Right lobe of liver (tissue), 6 donors: Measurements from ENCODE around the gene DDX49. TPM values are rescaled to one million over a fixed set of nuclear protein-coding genes. Genes with fewer than 3 reads are reported as not detected.
"Not testable (repeated sequence)": the region's sequence is repeated elsewhere in the genome, so short reads cannot be mapped to it uniquely, and the experiment has no call there.

ENCODE experiments used
- ATAC-seq, 4 donors: fragments of 200-7000 bp; cut with Tn5 transposase; one replicate each; pipeline ENCODE4 v1.9.1; 2020; ENCODE audit warnings: mild to moderate bottlenecking in 4 of 4, moderate library complexity in 4 of 4
- DNase-seq, 3 donors: peaks; one replicate each; pipeline ENCODE4 v3.0.0-alpha.2; 2020
- H3K27ac ChIP-seq, 3 donors: fragments of 200-600 bp; one replicate each; pipeline ENCODE4 v1.8.0; 2022
- H3K27me3 ChIP-seq, 2 donors: fragments of 200-600 bp; one replicate each; pipeline ENCODE4 v1.8.0; 2022
- H3K36me3 ChIP-seq, 4 donors: fragments of 200-600 bp; sonication (generic) in 1 of 4; one replicate each; pipeline versions ENCODE4 v1.5.1 to v1.8.0; 2017 to 2022; ENCODE audit warnings: control low read depth in 1 of 4
- H3K4me1 ChIP-seq, 4 donors: fragments of 200-600 bp; sonication (generic) in 1 of 4; one replicate each; pipeline versions ENCODE4 v1.5.1 to v1.8.0; 2017 to 2022; ENCODE audit warnings: control low read depth in 1 of 4
- H3K4me3 ChIP-seq, 3 donors: fragments of 200-600 bp; one replicate each; pipeline ENCODE4 v1.8.0; 2022
- H3K9me3 ChIP-seq, 4 donors: fragments of 200-600 bp; sonication (generic) in 1 of 4; one replicate each; pipeline versions ENCODE4 v1.5.1 to v1.8.0; 2017 to 2022; ENCODE audit warnings: control low read depth in 1 of 4
- POLR2A ChIP-seq: fragments of 450-650 bp; IDR thresholded peaks from one replicate; pipeline ENCODE4 v1.6.1; 2017; ENCODE audit warnings: antibody characterized with exemption, mild to moderate bottlenecking
- WGBS: methylation state at CpG from one replicate; pipeline ENCODE4 v1.1.6; 2018; ENCODE audit warnings: low coverage, low lambda C conversion rate; ENCODE audit not compliant: insufficient coverage; ENCODE audit errors: missing lambda C conversion rate; 5-methylcytosine and 5-hydroxymethylcytosine counted together
- intact Hi-C, 2 donors: fragments of 100-400 bp; cut with DNase I; formaldehyde crosslinking; loops; one replicate each; pipeline versions ENCODE4 v1.11.2 to v1.14.1; 2022
- total RNA-seq, 6 experiments: library from RNA; depleted of rRNA in 2 of 6; stranded (reverse); fragments of >200 nt in 2 of 6; fragmentation: NEBNext Ultra II Directional in 3 of 6; extraction: Animal tissue kit (Norgen Biotek cat#: 25700) in 3 of 6; gene quantifications; one replicate each; pipeline versions ENCODE4 v1.1.0 to v1.2.4, GENCODE V29; 2016 to 2023
- TF ChIP-seq, protein P1 (sequence below), 4 donors: fragments of 200-600 bp in 3 of 4; fragments of 450-650 bp in 1 of 4; IDR thresholded peaks; one replicate each; pipeline versions ENCODE4 v1.5.1 to v1.8.0; 2016 to 2022; ENCODE audit warnings: antibody characterized with exemption in 4 of 4, mild to moderate bottlenecking in 2 of 4
- donor health status: DM: no; HTN: yes; CAD: no.
- donor health status: DM: no; HTN: no; CAD: no.
- donor health status: DM: no; HTN: no; CAD: no.
- donor health status: DM: no; HTN: yes; CAD: no.
- donor health status: DM: no; HTN: yes; CAD: no.

The DDX49 gene
- total RNA-seq, 6 experiments from 2014 or later, result 15.8 to 37.9 (median 18.5) TPM

GRCh38 chr19:18948976-18949356, 29.5 kb downstream of the DDX49 start:
- no peaks in the 10 kb centered on the region for H3K36me3 ChIP-seq
- DNase-seq, result no peak
- no peaks in the 10 kb centered on the region for H3K4me1 ChIP-seq
- no peak overlapping the region for H3K27ac ChIP-seq
- H3K4me3 ChIP-seq, result no peak overlapping the region
- no peaks in the 10 kb centered on the region for H3K27me3 ChIP-seq
- ATAC-seq, result no peak
- H3K9me3 ChIP-seq, result no peaks in the 10 kb centered on the region
- 80% methylated on average over 1 of the region's 5 CpGs for WGBS
- intact Hi-C loops, result no loop called here
- TF ChIP-seq, protein P1, sequence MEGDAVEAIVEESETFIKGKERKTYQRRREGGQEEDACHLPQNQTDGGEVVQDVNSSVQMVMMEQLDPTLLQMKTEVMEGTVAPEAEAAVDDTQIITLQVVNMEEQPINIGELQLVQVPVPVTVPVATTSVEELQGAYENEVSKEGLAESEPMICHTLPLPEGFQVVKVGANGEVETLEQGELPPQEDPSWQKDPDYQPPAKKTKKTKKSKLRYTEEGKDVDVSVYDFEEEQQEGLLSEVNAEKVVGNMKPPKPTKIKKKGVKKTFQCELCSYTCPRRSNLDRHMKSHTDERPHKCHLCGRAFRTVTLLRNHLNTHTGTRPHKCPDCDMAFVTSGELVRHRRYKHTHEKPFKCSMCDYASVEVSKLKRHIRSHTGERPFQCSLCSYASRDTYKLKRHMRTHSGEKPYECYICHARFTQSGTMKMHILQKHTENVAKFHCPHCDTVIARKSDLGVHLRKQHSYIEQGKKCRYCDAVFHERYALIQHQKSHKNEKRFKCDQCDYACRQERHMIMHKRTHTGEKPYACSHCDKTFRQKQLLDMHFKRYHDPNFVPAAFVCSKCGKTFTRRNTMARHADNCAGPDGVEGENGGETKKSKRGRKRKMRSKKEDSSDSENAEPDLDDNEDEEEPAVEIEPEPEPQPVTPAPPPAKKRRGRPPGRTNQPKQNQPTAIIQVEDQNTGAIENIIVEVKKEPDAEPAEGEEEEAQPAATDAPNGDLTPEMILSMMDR (IDR thresholded peaks at IDR 0.05), result no peak
- TF ChIP-seq POLR2A, result no peak

GRCh38 chr19:18949858-18950257, 30.3 kb downstream of the DDX49 start:
- H3K27me3 ChIP-seq, result no peaks in the 10 kb centered on the region
- intact Hi-C loops, result no loop called here

GRCh38 chr19:18951721-18952281, 32.3 kb downstream of the DDX49 start:
- intact Hi-C loops, result no loop called here
- ATAC-seq, result no peak
- Histone ChIP-seq H3K27me3 (no peaks in the 10 kb centered on the region), H3K27ac (no peak overlapping the region), H3K36me3 (no peaks in the 10 kb centered on the region), H3K4me1 (no peaks in the 10 kb centered on the region), H3K9me3 (no peaks in the 10 kb centered on the region), H3K4me3 (no peak overlapping the region)
- TF ChIP-seq, protein P1 (IDR thresholded peaks at IDR 0.05), result no peak
- no peak for TF ChIP-seq POLR2A
- WGBS, result 93% methylated on average over 5 of the region's 7 CpGs
- no peak for DNase-seq

More at GRCh38 chr19:18949858-18950257, 30.3 kb downstream of the DDX49 start:
- no peak for DNase-seq
- no peak for ATAC-seq
- Histone ChIP-seq H3K36me3 (no peaks in the 10 kb centered on the region), H3K9me3 (no peaks in the 10 kb centered on the region), H3K4me1 (no peaks in the 10 kb centered on the region), H3K27ac (no peak overlapping the region), H3K4me3 (no peak overlapping the region)
- no peak for TF ChIP-seq POLR2A
- TF ChIP-seq, protein P1 (IDR thresholded peaks at IDR 0.05), result no peak
- 67% methylated on average over 2 of the region's 3 CpGs for WGBS

DNA sequence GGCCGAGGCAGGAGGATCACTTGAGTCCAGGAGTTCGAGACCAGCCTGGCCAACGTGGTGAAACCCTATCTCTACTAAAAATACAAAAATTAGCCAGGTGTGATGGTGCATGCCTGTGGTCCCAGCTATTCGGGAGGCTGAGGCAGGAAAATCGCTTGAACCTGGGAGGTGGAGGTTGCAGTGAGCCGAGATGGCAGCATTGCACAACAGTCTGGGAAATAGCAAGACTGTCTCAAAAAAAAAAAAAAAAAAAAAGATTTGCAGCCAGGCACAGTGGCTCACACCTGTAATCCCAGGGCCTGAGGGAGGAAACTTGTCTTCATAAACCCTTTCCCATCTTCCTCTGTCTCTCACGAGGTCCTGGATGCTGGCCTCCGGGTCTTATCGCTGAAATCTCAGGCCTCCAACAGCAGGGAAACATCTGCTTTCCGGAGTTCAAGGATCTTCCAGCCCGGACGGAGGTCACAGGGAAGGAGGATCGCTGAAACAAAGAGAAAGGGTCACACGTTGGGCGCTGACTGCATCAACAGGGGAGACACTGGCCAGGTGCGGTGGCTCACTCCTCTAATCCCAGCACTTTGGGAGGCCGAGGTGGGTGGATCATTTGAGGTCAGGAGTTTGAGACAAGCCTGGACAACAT, 33.0 kb downstream of the DDX49 start:
- H3K4me1 ChIP-seq, H3K9me3 ChIP-seq, DNase-seq, H3K36me3 ChIP-seq, intact Hi-C loops, H3K27me3 ChIP-seq, H3K4me3 ChIP-seq, H3K27ac ChIP-seq: not testable (repeated sequence)
- peak in 1 of 4 donors; percentile 36 for ATAC-seq
- WGBS, result 43% methylated on average over 15 of the region's 17 CpGs

- intact Hi-C loops, result no loop called here
- Histone ChIP-seq H3K27ac (no peak overlapping the region), H3K4me3 (no peak overlapping the region), H3K27me3 (no peaks in the 10 kb centered on the region), H3K4me1 (no peaks in the 10 kb centered on the region), H3K36me3 (no peaks in the 10 kb centered on the region), H3K9me3 (no peaks in the 10 kb centered on the region)
- no peak for ATAC-seq
- 82% methylated on average over 3 of the region's 3 CpGs for WGBS
- no peak for DNase-seq
- TF ChIP-seq, protein P1 (IDR thresholded peaks at IDR 0.05), result no peak
- TF ChIP-seq POLR2A, result no peak
Observed at GRCh38 chr19:18954094-18954493, 34.6 kb downstream of the DDX49 start.
